LNCaP clone FGC (cell line): ENCODE data around the gene PGLYRP3.

Source experiments
- DNase-seq: peaks from one replicate; pipeline ENCODE4 v3.0.0-alpha.2; 2011; ENCODE audit warnings: low read depth
- H3K4me3 ChIP-seq: 2 replicates; pipeline ENCODE4 v1.5.1; 2011; ENCODE audit warnings: mild to moderate bottlenecking, low read depth, low read length, control low read depth
- CTCF ChIP-seq: IDR thresholded peaks from 2 replicates; pipeline ENCODE4 v1.5.1; 2012; ENCODE audit warnings: mild to moderate bottlenecking; ENCODE audit not compliant: control insufficient read depth, insufficient read depth; ENCODE audit errors: extremely low read depth

Gene PGLYRP3

GRCh38 chr1:153346077-153346723 is 33.4 kb upstream of the PGLYRP3 start:
- DNase-seq: no peak
- TF ChIP-seq CTCF: no peak
- no peak overlapping the region for H3K4me3 ChIP-seq

GRCh38 chr1:153345187-153346076 is 32.7 kb upstream of the PGLYRP3 start:
- H3K4me3 ChIP-seq: no peak overlapping the region
- no peak for DNase-seq
- TF ChIP-seq CTCF: no peak

- H3K4me3 ChIP-seq: no peak overlapping the region
- no peak for TF ChIP-seq CTCF
- DNase-seq: no peak
Measured at GRCh38 chr1:153344718-153345025, 31.9 kb upstream of the PGLYRP3 start.

GRCh38 chr1:153343811-153344717 is 31.3 kb upstream of the PGLYRP3 start:
- H3K4me3 ChIP-seq: no peak overlapping the region
- no peak for TF ChIP-seq CTCF
- DNase-seq: no peak

GRCh38 chr1:153343040-153343681 is 30.4 kb upstream of the PGLYRP3 start:
- no peak for TF ChIP-seq CTCF
- no peak for DNase-seq
- H3K4me3 ChIP-seq: no peak overlapping the region

GRCh38 chr1:153342178-153342577 is 29.4 kb upstream of the PGLYRP3 start:
- no peak for TF ChIP-seq CTCF
- H3K4me3 ChIP-seq: no peak overlapping the region
- no peak for DNase-seq
